Stimulated activated CD4-positive, alpha-beta T cell treated with anti-CD3 and anti-CD28 coated beads, Interleukin-4, amount 100 ng/mL, for 24 hours (primary cell): Measurements from ENCODE around the gene NPY5R.

Experiments
- DNase-seq: peaks from one replicate; pipeline ENCODE4 v3.0.0-alpha.2; 2020

The NPY5R gene

GRCh38 chr4:163385466-163385865 lies 41.8 kb downstream of the NPY5R start:
- no peak for DNase-seq

- DNase-seq: no peak
These were observed 48.1 kb downstream of the NPY5R start for GRCh38 chr4:163391756-163392155.

- DNase-seq: no peak
These were observed 48.6 kb downstream of the NPY5R start for GRCh38 chr4:163392328-163392727.

- no peak for DNase-seq
These were observed 49.8 kb downstream of the NPY5R start for GRCh38 chr4:163393471-163393870.

- DNase-seq: no peak
These were observed 51.4 kb downstream of the NPY5R start for GRCh38 chr4:163395055-163395454.

- no peak for DNase-seq
These were observed 52.1 kb downstream of the NPY5R start for GRCh38 chr4:163395758-163396157.

GRCh38 chr4:163398238-163398637 lies 54.5 kb downstream of the NPY5R start:
- DNase-seq: no peak

GRCh38 chr4:163400911-163401310 lies 57.2 kb downstream of the NPY5R start:
- DNase-seq: no peak
